8988T (cell line): ENCODE results near the gene DPP10.
"Not testable (repeated sequence)": the region's sequence is repeated elsewhere in the genome, so short reads cannot be mapped to it uniquely, and the experiment has no call there.

ENCODE experiments used
- DNase-seq: peaks from one replicate; pipeline ENCODE4 v3.0.0; 2011

Gene DPP10

GRCh38 chr2:114843963-114844362 lies 401.5 kb downstream of the DPP10 start:
- no peak for DNase-seq

GRCh38 chr2:114857196-114857595 lies 414.8 kb downstream of the DPP10 start:
- DNase-seq = no peak

DNA sequence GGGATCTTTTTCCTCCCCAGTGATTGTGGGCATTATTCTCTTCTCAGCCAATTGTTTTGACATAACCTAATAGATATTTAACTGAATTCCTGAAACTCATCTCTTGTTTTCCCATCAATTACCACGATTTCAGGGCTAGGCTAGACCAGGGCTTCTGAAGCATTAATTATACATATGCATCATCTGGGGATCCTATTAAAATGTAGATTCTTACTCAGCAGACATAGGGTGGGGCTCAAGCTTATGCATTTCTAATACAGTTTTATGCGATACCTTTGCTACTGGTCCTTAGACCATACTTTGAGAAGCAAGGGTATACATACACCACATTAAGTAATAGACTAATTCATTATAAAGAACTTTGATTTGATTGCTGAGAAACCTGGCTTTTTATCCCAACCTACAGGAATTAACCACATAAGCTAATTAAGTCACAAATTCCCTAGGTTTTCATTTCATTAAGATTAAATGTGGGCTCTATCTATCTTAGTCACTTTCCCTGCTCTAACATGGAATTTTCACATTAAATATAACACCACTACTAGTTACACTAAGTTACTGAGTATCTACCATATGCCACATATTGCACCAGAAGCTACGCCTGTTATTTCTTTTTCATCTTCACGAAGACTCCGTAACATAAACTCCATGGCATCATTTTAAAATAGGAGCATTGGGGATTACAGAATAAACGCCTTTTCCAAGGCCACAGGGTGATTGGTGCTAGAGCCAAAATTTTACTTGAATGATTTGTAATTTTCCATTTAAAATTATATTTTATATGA lies 417.5 kb downstream of the DPP10 start:
- DNase-seq = no peak

DNA sequence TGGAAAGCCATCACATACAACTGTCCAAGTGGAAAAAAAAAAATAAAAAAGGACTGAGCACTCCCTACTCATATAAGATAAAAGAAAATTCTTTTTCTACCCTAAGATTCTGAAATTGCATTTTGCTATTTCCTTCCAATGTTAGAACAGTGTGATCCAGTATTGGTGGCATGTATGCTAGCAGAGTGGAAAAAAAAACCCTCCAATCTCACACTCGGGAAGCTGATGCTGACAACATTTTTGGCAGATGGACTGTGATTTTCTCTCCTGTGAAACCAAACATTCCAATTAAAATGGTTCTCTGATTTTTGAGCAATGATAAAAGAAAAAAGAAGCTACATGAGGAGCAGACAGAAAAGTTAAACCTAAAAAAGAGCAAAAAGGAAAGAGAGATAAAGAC lies 419.8 kb downstream of the DPP10 start:
- no peak for DNase-seq

GRCh38 chr2:114864901-114865300 lies 422.5 kb downstream of the DPP10 start:
- DNase-seq = no peak

GRCh38 chr2:114880046-114880445 lies 437.6 kb downstream of the DPP10 start:
- no peak for DNase-seq

DNA sequence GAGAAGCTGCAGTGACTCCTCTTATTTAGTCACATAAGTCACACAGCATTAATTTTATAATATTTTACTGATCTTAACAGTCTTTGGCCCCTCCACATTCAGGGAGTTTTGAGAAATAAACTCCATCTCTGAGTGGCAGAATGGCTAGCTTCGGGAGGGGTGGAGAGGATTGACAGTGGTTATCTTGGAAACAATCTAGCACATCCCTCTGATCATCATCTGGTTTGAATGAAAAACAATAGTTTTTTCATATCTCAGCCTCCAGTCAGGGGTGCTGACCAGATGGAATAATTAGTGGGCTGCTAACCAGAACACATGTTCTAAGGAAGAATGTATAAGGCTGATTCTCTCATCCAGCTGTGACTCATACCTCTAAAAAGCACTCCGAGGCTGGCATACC lies 477.5 kb downstream of the DPP10 start:
- DNase-seq = no peak

GRCh38 chr2:114922076-114922475 lies 479.6 kb downstream of the DPP10 start:
- no peak for DNase-seq

DNA sequence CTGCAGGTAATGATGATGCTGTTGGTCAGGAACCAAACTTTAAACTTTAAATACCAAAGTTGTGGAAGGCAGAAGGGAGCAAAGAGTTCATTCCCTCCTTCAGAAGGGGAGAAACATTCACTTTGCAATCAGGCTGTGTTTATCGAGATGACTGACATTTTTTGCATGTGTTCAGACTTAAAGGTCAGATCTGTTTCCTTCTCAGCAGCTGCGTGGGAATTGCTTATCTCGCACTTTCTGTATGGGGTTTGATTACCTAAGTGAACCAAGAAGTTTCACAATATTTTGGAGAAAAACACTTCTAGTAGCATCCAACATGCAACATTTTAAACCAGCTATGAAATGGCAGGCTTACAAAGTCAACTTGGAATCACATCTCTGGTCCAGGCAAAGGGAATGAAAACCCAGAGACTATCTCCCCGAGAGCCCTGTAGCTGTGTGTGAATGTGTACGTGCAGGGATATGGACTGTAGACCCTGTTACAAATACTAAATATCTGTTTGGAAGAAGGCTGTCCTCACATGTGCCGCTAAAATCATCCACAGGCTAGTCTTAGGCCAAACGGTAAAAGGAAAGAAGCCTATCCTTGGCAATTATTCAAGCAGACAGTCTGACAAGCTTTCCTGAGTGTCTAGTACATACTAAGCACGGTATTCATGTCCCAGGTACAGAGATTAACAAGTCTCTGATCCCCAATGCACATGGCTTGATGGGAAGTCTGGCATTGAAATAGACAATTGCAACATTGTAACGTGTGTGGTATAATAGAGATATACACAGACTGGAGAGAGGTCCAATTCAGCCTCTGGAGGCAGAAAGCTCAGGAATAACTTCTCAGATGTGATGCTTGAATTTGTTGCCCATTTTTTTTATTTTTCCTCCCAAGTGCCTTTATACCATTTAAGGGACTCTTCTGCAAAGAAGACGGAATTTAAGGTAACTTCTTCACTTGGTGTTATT lies 483.1 kb downstream of the DPP10 start:
- DNase-seq = no peak

DNA sequence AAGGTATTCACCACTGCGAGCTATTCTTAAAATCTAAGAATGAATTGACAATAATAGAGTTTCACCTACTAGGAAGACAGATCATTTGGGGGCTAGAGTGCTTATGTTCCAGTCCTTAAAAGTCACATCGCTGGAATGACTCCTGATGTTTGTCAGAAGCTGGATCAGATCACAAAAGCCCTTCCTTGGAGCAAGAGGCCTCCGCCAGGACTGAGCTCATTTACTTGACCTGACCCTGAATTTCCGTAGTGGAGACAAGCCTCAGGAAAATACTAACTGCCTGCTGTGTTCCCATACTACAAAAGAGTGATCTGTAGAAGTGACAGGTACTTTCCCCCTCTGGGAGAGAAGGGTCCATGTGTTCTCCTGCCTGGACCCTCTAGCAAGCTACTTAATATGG lies 483.9 kb downstream of the DPP10 start:
- DNase-seq = no peak

- no peak for DNase-seq
Measured at GRCh38 chr2:114929225-114929624, 486.8 kb downstream of the DPP10 start.

GRCh38 chr2:114933671-114934241 lies 491.3 kb downstream of the DPP10 start:
- DNase-seq = no peak

DNA sequence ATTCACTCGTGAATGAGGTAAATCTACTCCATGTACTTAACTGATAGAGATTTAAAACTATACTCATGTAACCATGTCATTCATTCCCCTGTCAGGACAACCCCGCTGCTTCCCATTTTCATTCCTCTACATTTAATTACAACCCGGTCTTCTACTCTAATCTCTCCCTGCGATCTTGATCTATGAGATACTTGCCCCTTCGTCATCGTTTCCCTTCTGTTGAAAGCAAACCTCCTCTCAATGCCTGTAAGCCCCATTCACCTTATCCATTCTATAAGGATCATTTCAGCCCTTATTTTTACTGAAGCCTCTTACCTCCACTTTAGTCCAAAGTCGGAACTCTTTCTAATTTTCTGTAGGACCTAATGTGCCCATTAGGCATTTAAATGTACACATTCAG lies 492.6 kb downstream of the DPP10 start:
- no peak for DNase-seq

GRCh38 chr2:114937366-114937930 lies 495.0 kb downstream of the DPP10 start:
- DNase-seq = no peak

- no peak for DNase-seq
Measured at GRCh38 chr2:114940785-114941458, 498.5 kb downstream of the DPP10 start.

DNA sequence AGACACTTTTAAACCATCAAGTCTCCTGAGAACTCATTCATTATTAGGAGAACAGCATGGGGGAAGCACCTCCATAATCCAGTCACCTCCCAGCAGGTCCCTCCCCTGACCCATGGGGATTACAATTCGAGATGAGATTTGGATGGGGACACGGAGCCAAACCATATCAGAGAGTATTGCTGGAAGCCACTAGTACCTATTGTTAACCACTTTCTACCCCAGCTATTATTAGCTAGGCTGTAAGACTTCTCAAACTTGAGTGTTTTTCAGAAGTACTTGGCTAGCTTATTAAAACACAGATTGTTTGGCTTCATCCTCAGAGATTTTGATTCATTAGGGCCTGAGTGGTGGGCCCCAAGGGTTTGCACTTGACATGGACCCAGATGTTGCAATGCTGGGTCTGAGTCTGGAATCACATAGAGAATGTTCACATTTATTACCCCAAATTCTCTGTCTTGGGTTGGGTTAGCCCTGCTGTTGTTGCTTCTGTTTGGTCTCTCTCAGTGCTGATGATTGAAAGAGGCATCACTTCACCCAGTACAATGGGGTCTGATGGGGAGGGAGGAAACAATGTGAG lies 506.9 kb downstream of the DPP10 start:
- no peak for DNase-seq

GRCh38 chr2:114960389-114960788 lies 517.9 kb downstream of the DPP10 start:
- no peak for DNase-seq

DNA sequence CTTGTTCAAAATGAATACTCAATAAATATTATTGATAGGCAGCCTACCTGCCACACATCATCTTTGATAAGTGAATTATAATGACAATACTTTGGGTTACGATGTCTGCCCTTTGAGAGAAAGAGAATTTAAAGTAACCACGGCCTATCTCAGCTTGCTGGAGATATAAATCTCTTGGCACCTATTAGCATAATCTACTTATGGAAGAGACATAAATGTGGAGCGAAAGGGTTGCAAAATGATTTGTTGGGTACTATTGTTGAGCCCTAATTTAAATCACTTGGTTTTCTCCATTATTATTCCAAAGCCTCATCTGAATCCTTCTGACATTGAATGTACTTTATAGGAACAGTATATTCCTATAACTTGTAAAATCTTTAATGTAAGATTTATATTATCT lies 520.1 kb downstream of the DPP10 start:
- no peak for DNase-seq

GRCh38 chr2:114968748-114969400 lies 526.4 kb downstream of the DPP10 start:
- no peak for DNase-seq

DNA sequence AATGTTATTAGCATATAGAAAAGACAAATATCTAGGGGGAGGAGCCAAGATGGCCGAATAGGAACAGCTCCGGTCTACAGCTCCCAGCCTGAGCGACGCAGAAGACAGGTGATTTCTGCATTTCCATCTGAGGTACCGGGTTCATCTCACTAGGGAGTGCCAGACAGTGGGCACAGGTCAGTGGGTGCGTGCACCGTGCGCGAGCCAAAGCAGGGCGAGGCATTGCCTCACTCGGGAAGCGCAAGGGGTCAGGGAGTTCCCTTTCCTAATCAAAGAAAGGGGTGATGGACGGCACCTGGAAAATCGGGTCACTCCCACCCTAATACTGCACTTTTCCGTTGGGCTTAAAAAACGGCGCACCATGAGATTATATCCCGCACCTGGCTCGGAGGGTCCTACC lies 561.9 kb downstream of the DPP10 start:
- not testable (repeated sequence) for DNase-seq

DNA sequence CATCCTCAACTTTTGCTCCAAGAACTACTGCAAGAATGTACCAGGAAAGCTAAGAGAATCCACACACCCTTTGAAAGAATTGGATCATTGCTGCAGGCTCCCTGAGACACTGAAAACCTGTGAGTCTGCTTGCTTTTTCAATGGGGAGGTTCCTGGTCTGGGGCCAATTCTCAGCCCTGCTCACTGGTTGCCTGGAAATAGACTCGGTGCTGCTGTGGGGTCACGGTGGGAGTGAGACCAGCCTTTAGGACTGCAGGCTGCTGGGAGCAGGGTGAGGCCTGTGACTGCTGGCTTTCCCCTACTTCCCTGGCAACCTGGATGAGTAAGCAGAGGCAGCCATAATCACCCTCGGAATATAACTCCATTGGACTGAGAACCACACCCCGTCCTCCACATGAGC lies 569.3 kb downstream of the DPP10 start:
- no peak for DNase-seq

GRCh38 chr2:115022013-115022412 lies 579.6 kb downstream of the DPP10 start:
- not testable (repeated sequence) for DNase-seq
